HG03460 (cell line): ENCODE data around the gene USP34.

Experiments used
- ATAC-seq: cut with Tn5 transposase; IDR thresholded peaks from one replicate; pipeline ENCODE4 v1.9.1; 2021; ENCODE audit not compliant: unreplicated experiment

The USP34 gene

DNA sequence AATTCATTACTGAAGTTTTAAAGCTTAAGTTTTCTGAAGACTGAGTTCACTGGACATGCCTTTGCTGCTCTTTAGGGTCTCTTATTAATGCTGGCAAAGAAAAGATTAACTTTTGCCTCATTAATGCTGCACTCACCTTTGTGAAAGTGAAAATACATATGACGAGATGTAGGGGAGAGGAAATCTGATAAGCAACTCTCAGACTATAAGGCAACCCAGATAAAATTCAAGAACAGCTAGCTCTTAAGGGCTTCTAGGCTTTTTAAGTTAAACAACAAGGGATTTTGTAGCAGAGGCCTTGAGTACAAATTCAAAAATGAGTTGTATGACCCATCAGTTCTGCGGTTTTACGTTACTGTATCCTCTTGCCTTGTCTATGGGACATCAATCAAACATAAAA lies 143.7 kb downstream of the USP34 start:
- ATAC-seq = no peak

- no peak for ATAC-seq
These were observed 144.5 kb downstream of the USP34 start for GRCh38 chr2:61326423-61326822.

GRCh38 chr2:61320181-61320580 lies 150.7 kb downstream of the USP34 start:
- ATAC-seq = no peak

DNA sequence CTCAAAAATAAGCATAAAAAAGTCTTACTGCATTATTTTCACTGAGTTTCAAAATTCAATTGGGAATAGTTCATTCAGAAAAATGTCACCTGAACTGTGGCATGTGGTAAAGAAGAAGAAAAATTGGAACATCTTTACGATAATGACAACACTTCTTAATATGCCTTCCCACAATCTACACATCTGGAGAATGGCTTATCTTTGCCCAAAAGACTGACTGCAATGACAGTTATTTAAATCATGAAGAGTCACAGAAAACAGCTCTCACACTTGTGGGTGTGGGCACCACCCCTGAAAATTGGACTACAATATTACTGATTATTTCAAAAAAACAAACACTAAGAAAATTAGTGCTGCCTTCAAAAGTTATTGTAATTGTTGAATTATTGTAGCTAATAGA lies 152.3 kb downstream of the USP34 start:
- ATAC-seq = no peak

DNA sequence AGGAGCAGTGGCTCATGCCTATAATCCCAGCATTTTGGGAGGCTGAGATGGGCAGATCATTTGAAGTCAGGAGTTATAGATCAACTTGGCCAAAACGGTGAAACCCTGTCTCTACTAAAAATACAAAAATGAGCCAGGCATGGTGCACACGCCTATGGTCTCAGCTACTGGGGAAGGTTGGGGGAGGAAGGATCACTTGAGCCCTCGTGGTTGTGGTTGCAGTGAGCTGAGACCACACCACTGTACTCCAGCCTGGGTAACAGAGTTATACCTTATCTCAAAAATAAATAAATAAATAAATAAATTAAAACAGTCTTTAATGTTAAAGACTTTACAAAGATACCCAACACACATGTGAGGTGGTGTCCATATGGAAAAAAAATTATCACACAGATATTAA lies 174.9 kb downstream of the USP34 start:
- no peak for ATAC-seq

DNA sequence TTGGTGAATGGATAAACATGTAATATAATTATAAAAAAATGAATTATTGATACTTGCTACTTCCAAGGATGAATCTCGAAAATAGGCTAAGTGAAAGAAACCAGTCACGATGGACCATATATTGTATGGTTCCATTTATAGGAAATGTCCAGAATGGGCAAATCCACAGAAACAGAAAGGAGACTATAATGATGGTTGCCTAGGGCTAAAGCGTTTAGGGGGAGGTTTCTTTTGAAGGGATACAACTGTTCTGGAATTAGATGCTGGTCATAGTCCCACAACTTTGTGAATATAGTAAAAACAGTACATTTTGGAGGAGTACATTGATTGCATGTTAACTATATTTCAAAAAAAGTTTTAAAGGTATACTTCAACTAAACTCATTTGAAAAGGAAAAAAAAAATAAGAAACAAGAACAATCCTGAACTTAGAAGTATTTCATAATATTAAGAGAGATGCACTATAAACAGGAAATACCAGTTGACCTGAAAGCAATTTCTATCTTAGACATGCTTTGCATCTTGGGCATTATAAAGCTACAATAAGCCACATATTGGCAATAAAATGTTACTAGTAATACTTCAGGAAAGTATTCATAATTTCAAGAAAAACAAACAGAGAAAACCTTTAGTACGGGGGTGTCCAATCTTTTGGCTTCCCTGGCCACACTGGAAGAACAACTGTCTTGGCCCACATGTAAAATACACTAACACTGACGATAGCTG lies 178.9 kb downstream of the USP34 start:
- no peak for ATAC-seq

- ATAC-seq = no peak
These were observed 182.6 kb downstream of the USP34 start for GRCh38 chr2:61288070-61288841.

GRCh38 chr2:61287254-61287653 lies 183.6 kb downstream of the USP34 start:
- no peak for ATAC-seq

GRCh38 chr2:61283443-61284160 lies 187.3 kb downstream of the USP34 start:
- no peak for ATAC-seq

DNA sequence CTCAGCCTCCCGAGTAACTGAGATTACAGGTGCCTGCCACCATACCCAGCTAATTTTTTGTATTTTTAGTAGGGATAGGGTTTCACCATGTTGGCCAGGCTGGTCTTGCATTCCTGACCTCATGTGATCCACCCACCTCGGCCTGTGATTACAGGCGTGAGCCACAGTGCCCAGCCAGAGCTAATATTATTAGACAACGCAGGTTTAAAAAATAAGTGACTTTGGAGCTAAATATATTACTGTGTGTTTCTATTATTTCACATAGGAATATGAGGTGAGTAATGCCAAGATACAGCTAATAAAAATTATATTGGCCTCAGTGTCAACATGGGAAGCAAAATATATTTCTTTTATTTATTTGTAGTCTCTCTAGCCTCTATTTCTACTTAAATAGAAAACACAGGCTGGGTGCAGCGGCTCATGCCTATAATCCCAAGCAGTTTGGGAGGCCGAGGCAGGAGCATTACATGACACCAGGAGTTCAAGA lies 188.7 kb downstream of the USP34 start:
- ATAC-seq = no peak

- ATAC-seq = no peak
These were observed 189.6 kb downstream of the USP34 start for GRCh38 chr2:61281321-61281720.

GRCh38 chr2:61277756-61278155 lies 193.1 kb downstream of the USP34 start:
- no peak for ATAC-seq

- ATAC-seq = no peak
These were observed 195.2 kb downstream of the USP34 start for GRCh38 chr2:61275575-61276184.

GRCh38 chr2:61272421-61273070 lies 198.3 kb downstream of the USP34 start:
- no peak for ATAC-seq

DNA sequence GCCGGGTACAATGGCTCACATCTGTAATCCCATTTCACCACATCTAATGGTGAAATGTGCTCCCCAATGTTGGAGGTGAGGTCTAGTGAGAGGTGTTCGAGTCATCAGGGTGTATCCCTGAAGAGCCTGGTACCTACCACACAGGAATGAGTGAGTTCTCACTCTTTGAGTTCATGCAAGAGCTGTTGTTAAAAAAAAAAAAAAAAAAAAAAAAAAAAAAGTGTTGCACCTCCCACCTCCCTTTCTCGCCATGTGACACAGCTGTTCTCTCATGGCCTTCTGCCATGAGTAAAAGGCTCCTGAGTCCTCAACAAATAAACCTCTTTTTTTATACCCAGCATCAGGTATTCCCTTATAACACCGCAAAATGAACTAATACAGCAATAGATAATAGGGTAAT lies 202.6 kb downstream of the USP34 start:
- no peak for ATAC-seq

DNA sequence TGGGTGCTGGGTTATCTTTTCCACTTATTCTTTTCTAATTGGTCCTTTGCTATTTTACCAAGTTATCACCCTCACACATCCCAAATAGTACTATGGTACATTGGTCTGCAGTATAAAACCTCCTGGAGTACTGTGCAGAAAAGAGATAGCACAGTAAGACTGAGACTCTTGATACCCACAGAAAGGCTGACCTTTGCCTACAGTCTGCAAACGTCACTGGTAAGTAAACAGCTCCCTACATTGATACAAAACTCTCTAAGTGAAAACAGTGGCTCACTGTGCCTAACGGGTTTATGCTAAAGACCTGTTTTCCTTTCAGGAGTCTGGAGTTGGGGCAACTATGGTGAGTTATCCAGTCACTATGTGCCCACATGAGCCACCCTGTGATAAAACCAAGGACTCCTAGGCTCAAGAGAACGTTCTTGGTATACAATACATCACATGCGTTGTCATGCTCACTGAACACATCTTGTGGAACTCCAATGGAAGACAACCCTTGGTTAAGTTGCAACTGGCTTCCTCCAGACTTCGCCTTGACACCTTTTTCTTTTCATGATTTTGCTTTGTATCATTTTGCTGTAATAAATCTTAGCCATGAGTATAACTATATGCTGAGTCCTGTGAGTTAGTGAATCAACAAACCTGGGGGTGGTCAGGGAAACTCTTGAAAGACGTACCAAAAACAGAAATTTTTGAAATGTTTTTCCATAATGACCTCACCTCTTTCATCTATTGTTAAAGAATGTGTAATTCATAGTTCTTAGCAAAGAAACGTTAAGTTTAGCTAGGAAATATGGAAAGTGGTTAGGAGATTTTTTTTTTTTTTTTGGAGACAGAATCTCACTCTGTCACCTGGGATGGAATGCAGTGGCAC lies 204.0 kb downstream of the USP34 start:
- ATAC-seq = no peak

- no peak for ATAC-seq
These were observed 207.1 kb downstream of the USP34 start for GRCh38 chr2:61263830-61264229.

GRCh38 chr2:61262699-61263098 lies 208.2 kb downstream of the USP34 start:
- ATAC-seq = no peak

- no peak for ATAC-seq
These were observed 213.4 kb downstream of the USP34 start for GRCh38 chr2:61257446-61257845.
